22Rv1 (cell line): ENCODE measurements around the gene SLC2A8.

Source experiments
- CTCF ChIP-seq: fragments of 450-650 bp; IDR thresholded peaks from 2 replicates; pipeline ENCODE4 v1.5.1; 2017; ENCODE audit warnings: mild to moderate bottlenecking
- ZFX ChIP-seq: fragments of 450-650 bp; IDR thresholded peaks from 2 replicates; pipeline ENCODE4 v1.6.1; 2017; ENCODE audit warnings: antibody characterized with exemption, borderline replicate concordance

- TF ChIP-seq CTCF: no peak
- TF ChIP-seq ZFX: no peak
Observed at GRCh38 chr9:127445851-127446712, 49.1 kb downstream of the SLC2A8 start.
